HCT116 (cell line): ENCODE data around the gene IRF9. TPM values are rescaled to one million over a fixed set of nuclear protein-coding genes. Genes with fewer than 3 reads are reported as not detected.

Experiments used
- ATAC-seq: fragments of 200-7000 bp; cut with Tn5 transposase; 2 replicates; pipeline ENCODE4 v1.9.1; 2020; ENCODE audit warnings: mild to moderate bottlenecking, moderate library complexity
- BruUV-seq: library from RNA; stranded (reverse); fragments of 400-500 nt; replicated peaks from 2 replicates; lab custom pipeline; 2021; lab: Mats Ljungman, UMichigan
- CTCF ChIA-PET: fragments of 300-600 bp; sonication (Branson Sonifier 250); formaldehyde crosslinking; loops from one replicate; lab custom pipeline; 2021; ENCODE audit warnings: antibody characterized with exemption; lab: Charles Lee
- POLR2A ChIA-PET: fragments of 300-600, 350-600 bp; sonication (Branson Sonifier 250); formaldehyde crosslinking; loops from one replicate; lab custom pipeline; 2021; ENCODE audit warnings: antibody characterized with exemption; lab: Charles Lee
- RAD21 ChIA-PET, 2 experiments: fragments of 300-600 bp; sonication (Branson Sonifier 250); formaldehyde crosslinking; loops; one replicate each; lab custom pipeline; 2023; ENCODE audit warnings: low total read pairs in 2 of 2; ENCODE audit not compliant: uncharacterized antibody in 2 of 2, unreplicated experiment in 2 of 2, low non-redundant PET in 1 of 2; lab: Charles Lee
- DNase-seq: peaks from one replicate; pipeline ENCODE4 v3.0.0-alpha.2; 2010; ENCODE audit warnings: low read depth, low spot score
- H2AFZ ChIP-seq: fragments of 200-600 bp; shearing (Covaris generic), sonication (generic); 2 replicates; pipeline ENCODE4 v1.6.1; 2017; ENCODE audit warnings: low read depth, mixed run types, mixed read lengths, antibody characterized with exemption, low read length; ENCODE audit not compliant: poor library complexity, severe bottlenecking
- H3K27ac ChIP-seq: 2 replicates; pipeline ENCODE4 v1.5.1; 2012; ENCODE audit warnings: low read depth, low read length
- H3K27me3 ChIP-seq: fragments of 200-600 bp; sonication (generic); 2 replicates; pipeline ENCODE4 v1.6.1; 2016; ENCODE audit warnings: mixed run types, low read length, mixed read lengths; ENCODE audit not compliant: insufficient read depth
- H3K36me3 ChIP-seq, 2 experiments: fragments of 200-500 bp in 1 of 2; fragments of 200-600 bp in 1 of 2; sonication (Bioruptor generic) in 1 of 2; sonication (generic) in 1 of 2; 2 replicates each; pipeline versions ENCODE4 v1.5.1 to v1.6.1; 2014 to 2016; ENCODE audit warnings: low read length in 2 of 2, inconsistent platforms in 1 of 2, mixed read lengths in 1 of 2, mixed run types in 1 of 2; ENCODE audit not compliant: insufficient read depth in 2 of 2, control insufficient read depth in 1 of 2
- H3K4me1 ChIP-seq, 2 experiments: fragments of 200-600 bp in 1 of 2; sonication (generic) in 1 of 2; 2 replicates each; pipeline versions ENCODE4 v1.5.1 to v1.6.1; 2012 to 2017; ENCODE audit warnings: low read length in 2 of 2, inconsistent platforms in 1 of 2, mild to moderate bottlenecking in 1 of 2, mixed read lengths in 1 of 2, mixed run types in 1 of 2, moderate library complexity in 1 of 2; ENCODE audit not compliant: insufficient read depth in 2 of 2, control insufficient read depth in 1 of 2
- H3K4me2 ChIP-seq: fragments of 200-600 bp; sonication (generic); 2 replicates; pipeline ENCODE4 v1.6.1; 2017; ENCODE audit warnings: mixed run types, low read length, mixed read lengths
- H3K4me3 ChIP-seq, 2 experiments: fragments of 200-600 bp in 1 of 2; sonication (generic) in 1 of 2; replicated peaks in 1 of 2; 2 replicates each; pipeline ENCODE4 v1.5.1; 2011 to 2016; ENCODE audit warnings: low read length in 2 of 2, control low read depth in 1 of 2, low read depth in 1 of 2, mild to moderate bottlenecking in 1 of 2, mixed read lengths in 1 of 2, mixed run types in 1 of 2
- H3K79me2 ChIP-seq: fragments of 200-600 bp; sonication (generic); 2 replicates; pipeline ENCODE4 v1.6.1; 2017; ENCODE audit warnings: mild to moderate bottlenecking, mixed run types, low read length, moderate library complexity, mixed read lengths; ENCODE audit not compliant: insufficient read depth
- H3K9ac ChIP-seq: fragments of 200-600 bp; sonication (generic); 2 replicates; pipeline ENCODE4 v1.6.1; 2016; ENCODE audit warnings: low read length, mixed read lengths
- H3K9me2 ChIP-seq: fragments of 200-600 bp; sonication (generic), shearing (Covaris generic); 2 replicates; pipeline ENCODE4 v1.6.1; 2017; ENCODE audit warnings: mixed run types, mild to moderate bottlenecking, moderate library complexity; ENCODE audit not compliant: insufficient read depth
- H3K9me3 ChIP-seq, 2 experiments: fragments of 200-500 bp in 1 of 2; fragments of 200-600 bp in 1 of 2; sonication (Bioruptor generic) in 1 of 2; sonication (generic) in 1 of 2; 2 replicates each; pipeline ENCODE4 v1.6.1; 2014 to 2017; ENCODE audit warnings: low read length in 2 of 2, mixed read lengths in 2 of 2, inconsistent platforms in 1 of 2, low read depth in 1 of 2, mild to moderate bottlenecking in 1 of 2, mixed run types in 1 of 2, moderate library complexity in 1 of 2; ENCODE audit not compliant: control insufficient read depth in 1 of 2, insufficient read depth in 1 of 2
- H4K20me1 ChIP-seq: fragments of 200-600 bp; sonication (generic), shearing (Covaris generic); 2 replicates; pipeline ENCODE4 v1.6.1; 2017; ENCODE audit warnings: mixed run types, mild to moderate bottlenecking, moderate library complexity; ENCODE audit not compliant: insufficient read depth
- ATF3 ChIP-seq: IDR thresholded peaks from 2 replicates; pipeline ENCODE4 v1.6.1; 2012
- CBX3 ChIP-seq: IDR thresholded peaks from 2 replicates; pipeline ENCODE4 v1.6.1; 2012; ENCODE audit warnings: low read depth
- EGR1 ChIP-seq: IDR thresholded peaks from 2 replicates; pipeline ENCODE4 v1.6.1; 2012; ENCODE audit warnings: low read depth
- ELF1 ChIP-seq: IDR thresholded peaks from 2 replicates; pipeline ENCODE4 v1.6.1; 2012; ENCODE audit warnings: low read depth, borderline replicate concordance
- EZH2phosphoT487 ChIP-seq: fragments of 200-600 bp; IDR thresholded peaks from 2 replicates; pipeline ENCODE4 v1.6.1; 2018; ENCODE audit warnings: antibody characterized with exemption, borderline replicate concordance
- JUND ChIP-seq: IDR thresholded peaks from 2 replicates; pipeline ENCODE4 v1.6.1; 2012
- MAX ChIP-seq: IDR thresholded peaks from 2 replicates; pipeline ENCODE4 v1.6.1; 2012
- POLR2A ChIP-seq: IDR thresholded peaks from 2 replicates; pipeline ENCODE4 v1.7.0; 2011; ENCODE audit warnings: borderline replicate concordance; ENCODE audit not compliant: insufficient read depth, insufficient read length; ENCODE audit errors: extremely low read depth
- RAD21 ChIP-seq: IDR thresholded peaks from 2 replicates; pipeline ENCODE4 v1.6.1; 2012; ENCODE audit warnings: low read depth, mild to moderate bottlenecking
- SIN3A ChIP-seq: IDR thresholded peaks from 2 replicates; pipeline ENCODE4 v1.6.1; 2012; ENCODE audit warnings: low read depth
- SRF ChIP-seq: IDR thresholded peaks from 2 replicates; pipeline ENCODE4 v1.6.1; 2012; ENCODE audit warnings: low read depth
- YY1 ChIP-seq: IDR thresholded peaks from 2 replicates; pipeline ENCODE4 v1.6.1; 2011; ENCODE audit warnings: low read length, low read depth, moderate library complexity, mild to moderate bottlenecking; ENCODE audit not compliant: insufficient replicate concordance; ENCODE audit errors: extremely low read depth
- ZBTB33 ChIP-seq: IDR thresholded peaks from 2 replicates; pipeline ENCODE4 v1.6.1; 2011; ENCODE audit warnings: mild to moderate bottlenecking, low read length, moderate library complexity; ENCODE audit not compliant: insufficient replicate concordance; ENCODE audit errors: extremely low read depth
- ZFX ChIP-seq: fragments of 450-650 bp; IDR thresholded peaks from 2 replicates; pipeline ENCODE4 v1.6.1; 2017
- intact Hi-C: fragments of 100-400 bp; cut with micrococcal nuclease; formaldehyde crosslinking; loops from 2 replicates; pipeline ENCODE4 v1.10.0; 2022
- total RNA-seq: library from RNA; stranded (reverse); gene quantifications from one replicate; pipeline ENCODE4 v1.2.1, GENCODE V29; 2021; ENCODE audit not compliant: unreplicated experiment

The IRF9 gene
- total RNA-seq, 1 experiment from 2014 or later, result 21.7 TPM

- Histone ChIP-seq H3K27me3 (no peaks in the 10 kb centered on the region), H3K79me2 (no peaks in the 10 kb centered on the region), H3K9ac (no peak overlapping the region), H3K36me3 (peaks cover 0 to 7% of the 10 kb centered on the region in 2 experiments; a peak in 2 of 4 replicates), H3K9me2 (no peaks in the 10 kb centered on the region), H3K27ac (no peak overlapping the region), H4K20me1 (no peaks in the 10 kb centered on the region), H3K4me3 (no peak overlapping the region), H3K9me3 (no peaks in the 10 kb centered on the region), H3K4me1 (no peaks in the 10 kb centered on the region), H2AFZ (no peak overlapping the region), H3K4me2 (no peak overlapping the region)
- no TSS peak for BruUV-seq
- no peak for TF ChIP-seq JUND
- no peak for TF ChIP-seq POLR2A
- TF ChIP-seq SIN3A, result no peak
- TF ChIP-seq CBX3, result no peak
- no peak for TF ChIP-seq ELF1
- TF ChIP-seq EZH2phosphoT487, result no peak
- TF ChIP-seq YY1, result no peak
- TF ChIP-seq EGR1, result no peak
- no peak for TF ChIP-seq MAX
- no peak for TF ChIP-seq ZFX
- no peak for TF ChIP-seq RAD21
- no peak for TF ChIP-seq ZBTB33
- TF ChIP-seq ATF3, result no peak
- no peak for TF ChIP-seq SRF
- DNase-seq, result no peak
- CTCF ChIA-PET, result interaction anchor here (0.8 kb wide), 1 partner anchor 69 kb away, joined by 3 read pairs; no protein-coding TSS in a partner anchor
- RAD21 ChIA-PET, result interaction anchor here in 1 of 2 experiments (0.7 kb wide), 1 partner anchor 13 kb away, joined by 3 read pairs; no protein-coding TSS in a partner anchor
- intact Hi-C loops, result no loop called here
- POLR2A ChIA-PET, result interaction anchor here (0.6 to 1.9 kb wide), 3 partner anchors 9 to 26 kb away, joined by 3 to 8 read pairs (median 5); partner anchors contain the start of genes EMC9 and PSME1
- no peak for ATAC-seq
These were observed 34.1 kb upstream of the IRF9 start for GRCh38 chr14:24126939-24127338.
